ENCODE measurements around the gene DTNBP1. TPM values are rescaled to one million over a fixed set of nuclear protein-coding genes. Genes with fewer than 3 reads are reported as not detected.

Gene DTNBP1
- total and polyA plus RNA-seq, 2 of the 8 experiments (the other 6 are each of a cell fraction or from before 2014, with no cell fraction given): 13.5 to 22.1 TPM

DNA sequence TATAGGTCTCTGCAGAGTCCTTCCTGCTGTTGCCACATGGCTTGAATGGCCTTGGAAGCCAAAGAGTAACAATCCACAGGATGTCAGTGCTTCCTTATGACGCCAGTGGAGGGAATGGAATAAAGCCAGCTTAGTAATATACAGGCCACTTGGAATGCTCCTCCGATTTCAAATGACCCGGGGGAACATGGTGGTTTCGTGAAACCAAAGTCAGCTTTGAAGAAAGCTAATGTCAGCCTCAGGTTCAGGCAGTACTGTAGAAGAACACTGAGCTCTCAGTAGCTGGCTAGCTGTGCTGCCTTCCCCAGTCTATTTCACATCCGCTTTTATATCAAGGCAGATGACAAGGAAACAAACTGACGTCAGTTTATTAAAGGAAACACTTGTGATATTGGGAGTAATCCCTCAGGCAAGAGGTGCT is 189.1 kb downstream of the DTNBP1 start:
- H3K23me2 ChIP-seq (ENCODE audit: low read depth, low read length): no peaks in the 10 kb centered on the region
- H2BK5ac ChIP-seq (ENCODE audit: low read depth, low read length): no peak overlapping the region
- H3K56ac ChIP-seq (replicated peaks; ENCODE audit: insufficient read length, low read depth, low read length): no peak overlapping the region
- FAIRE-seq (no peak), DNase-seq (ENCODE audit: low read depth in 1 of 2, low spot score in 2 of 2) (no peak)
- H3K79me1 ChIP-seq (ENCODE audit: low read depth, low read length): peaks cover 22% of the 10 kb centered on the region
- H4K5ac ChIP-seq (ENCODE audit: insufficient read length, low read depth, low read length): no peak overlapping the region
- no peak overlapping the region for H3K27ac ChIP-seq (ENCODE audit: low read depth, low read length)
- TF ChIP-seq SP4 (IDR thresholded peaks at IDR 0.05; ENCODE audit: low read length) (no peak), EGR1 (IDR thresholded peaks at IDR 0.05; ENCODE audit: borderline replicate concordance, low read depth, low read length) (no peak), HDAC6 (IDR thresholded peaks at IDR 0.05; ENCODE audit: low read depth, low read length) (no peak), PHF8 (conservative IDR thresholded peaks at IDR 0.05; ENCODE audit: low read depth, low read length) (no peak), CTBP2 (IDR thresholded peaks at IDR 0.05; ENCODE audit: borderline replicate concordance, insufficient read depth, insufficient read length, low read length) (no peak), CHD1 (IDR thresholded peaks at IDR 0.05; ENCODE audit: low read depth, low read length) (no peak), CBX5 (IDR thresholded peaks at IDR 0.05; ENCODE audit: low read depth, low read length) (no peak), SIX5 (IDR thresholded peaks at IDR 0.05; ENCODE audit: low read depth, low read length) (no peak), POU5F1 (IDR thresholded peaks at IDR 0.05; ENCODE audit: low read depth, low read length) (no peak), SP1 (IDR thresholded peaks at IDR 0.05; ENCODE audit: low read depth, low read length) (no peak), ASH2L (IDR thresholded peaks at IDR 0.05; ENCODE audit: low read length) (no peak), RNF2 (IDR thresholded peaks at IDR 0.05; ENCODE audit: borderline replicate concordance, low read depth, low read length, missing control alignments, poor library complexity, severe bottlenecking) (no peak), SIRT6 (IDR thresholded peaks at IDR 0.05; ENCODE audit: low read length) (no peak)
- TF ChIP-seq, protein P1, sequence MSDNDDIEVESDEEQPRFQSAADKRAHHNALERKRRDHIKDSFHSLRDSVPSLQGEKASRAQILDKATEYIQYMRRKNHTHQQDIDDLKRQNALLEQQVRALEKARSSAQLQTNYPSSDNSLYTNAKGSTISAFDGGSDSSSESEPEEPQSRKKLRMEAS (IDR thresholded peaks at IDR 0.05): no peak
- H3K4me2 ChIP-seq (ENCODE audit: insufficient read depth in 1 of 2, low read depth in 2 of 2, low read length in 2 of 2): no peak overlapping the region
- H3K79me2 ChIP-seq (ENCODE audit: control insufficient read depth in 1 of 2, insufficient read depth in 2 of 2, low read length in 2 of 2): peaks cover 22 to 97% of the 10 kb centered on the region in 2 experiments; a peak in 3 of 4 replicates
- H2BK15ac ChIP-seq (ENCODE audit: low read length): no peak overlapping the region
- H3K4me3 ChIP-seq (ENCODE audit: extremely low read depth in 1 of 4, insufficient read depth in 2 of 4, low read depth in 3 of 4, low read length in 4 of 4): no peak overlapping the region
- H4K20me1 ChIP-seq (replicated peaks in 1 of 2; ENCODE audit: control insufficient read depth in 1 of 2, insufficient read depth in 2 of 2, low read length in 2 of 2): peaks cover 25 to 36% of the 10 kb centered on the region in 2 experiments
- H3K14ac ChIP-seq (ENCODE audit: insufficient read length): no peak overlapping the region
- no peak overlapping the region for H2BK20ac ChIP-seq (ENCODE audit: low read length)
- H4K91ac ChIP-seq (replicated peaks; ENCODE audit: insufficient read length, low read length): no peak overlapping the region
- no peak overlapping the region for H3K4ac ChIP-seq (replicated peaks; ENCODE audit: insufficient read length, low read depth, low read length)
- WGBS, 2 experiments (ENCODE audit: extremely low coverage in 1 of 2, insufficient coverage in 1 of 2, insufficient read length in 1 of 2, insufficient replicate concordance in 2 of 2, low coverage in 1 of 2, low lambda C conversion rate in 2 of 2, missing lambda C conversion rate in 1 of 2): 89% methylated on average over 6 of the region's 6 CpGs; no CpG with 5 or more reads in 1 of the 2 experiments
- no peak overlapping the region for H2BK120ac ChIP-seq (replicated peaks; ENCODE audit: low read depth, low read length)
- peaks cover 0 to 11% (median 5%) of the 10 kb centered on the region in 4 experiments; a peak in 5 of 7 replicates for H3K4me1 ChIP-seq (replicated peaks in 1 of 4; ENCODE audit: control insufficient read depth in 3 of 4, insufficient read depth in 4 of 4, low read length in 3 of 4)
- no peak overlapping the region for H2AK5ac ChIP-seq (ENCODE audit: low read depth, low read length)
- no peak overlapping the region for H3K23ac ChIP-seq (ENCODE audit: insufficient read length)
- ChIA-PET POLR2A (ENCODE audit: partially characterized antibody) (no interaction called here), CTCF (ENCODE audit: partially characterized antibody) (interaction anchor here (1.2 to 2.5 kb wide), 2 partner anchors 10 kb away, joined by 3 to 17 read pairs; no protein-coding TSS in a partner anchor)
- no peak overlapping the region for H3K9ac ChIP-seq (replicated peaks in 1 of 4; ENCODE audit: extremely low read depth in 1 of 4, low read depth in 3 of 4, low read length in 3 of 4)
- H3K27me3 ChIP-seq (replicated peaks in 1 of 4; ENCODE audit: control insufficient read depth in 3 of 4, extremely low read depth in 1 of 4, insufficient read depth in 3 of 4, low read length in 3 of 4): no peaks in the 10 kb centered on the region
- no peak overlapping the region for H4K8ac ChIP-seq (ENCODE audit: extremely low read depth, insufficient read depth, low read length)
- no peaks in the 10 kb centered on the region for H3K9me3 ChIP-seq (ENCODE audit: insufficient read depth in 2 of 2, low read depth in 1 of 2, low read length in 1 of 2)
- no peak overlapping the region for H2BK12ac ChIP-seq (ENCODE audit: low read depth, low read length)
- H2AFZ ChIP-seq (ENCODE audit: low read length): no peak overlapping the region
- H3K18ac ChIP-seq (ENCODE audit: extremely low read depth, low read length): no peak overlapping the region
- H3K36me3 ChIP-seq (ENCODE audit: control insufficient read depth in 2 of 4, insufficient read depth in 4 of 4, low read length in 3 of 4): peaks cover 11 to 60% (median 28%) of the 10 kb centered on the region in 4 experiments
